CD14-positive monocyte (primary cell): Measurements from ENCODE around the gene PRIMPOL. TPM values are rescaled to one million over a fixed set of nuclear protein-coding genes. Genes with fewer than 3 reads are reported as not detected.
"Not testable (repeated sequence)": the region's sequence is repeated elsewhere in the genome, so short reads cannot be mapped to it uniquely, and the experiment has no call there.

Experiments
- DNase-seq, 3 donors: peaks; one replicate each; pipeline ENCODE4 v3.0.0-alpha.2; 2011 to 2022
- H2AFZ ChIP-seq: 2 replicates; pipeline ENCODE4 v1.6.0; 2012; ENCODE audit warnings: mild to moderate bottlenecking, low read depth, low read length, inconsistent platforms; ENCODE audit not compliant: insufficient read depth, poor library complexity, severe bottlenecking
- H3K27ac ChIP-seq, 2 donors: 1 replicate in 1 of 2; 2 replicates in 1 of 2; pipeline ENCODE4 v1.5.1; 2012 to 2013; ENCODE audit warnings: low read length in 2 of 2, control low read depth in 1 of 2, inconsistent platforms in 1 of 2, low read depth in 1 of 2, mild to moderate bottlenecking in 1 of 2
- H3K27me3 ChIP-seq, 2 donors: one replicate each; pipeline versions ENCODE4 v1.6.0 to v1.6.1; 2011 to 2013; ENCODE audit warnings: low read length in 2 of 2; ENCODE audit not compliant: control insufficient read depth in 2 of 2, insufficient read depth in 2 of 2
- H3K36me3 ChIP-seq, 2 donors: replicated peaks in 1 of 2; 1 replicate in 1 of 2; 2 replicates in 1 of 2; pipeline versions ENCODE4 v1.5.1 to v1.6.1; 2012 to 2013; ENCODE audit warnings: low read length in 2 of 2, control low read depth in 1 of 2, inconsistent platforms in 1 of 2, mild to moderate bottlenecking in 1 of 2; ENCODE audit not compliant: insufficient read depth in 2 of 2, control insufficient read depth in 1 of 2
- H3K4me1 ChIP-seq, 2 donors: 1 replicate in 1 of 2; 2 replicates in 1 of 2; pipeline versions ENCODE4 v1.5.1 to v1.6.1; 2012 to 2013; ENCODE audit warnings: low read length in 2 of 2, control low read depth in 1 of 2, inconsistent platforms in 1 of 2, mild to moderate bottlenecking in 1 of 2, moderate library complexity in 1 of 2; ENCODE audit not compliant: insufficient read depth in 2 of 2, control insufficient read depth in 1 of 2
- H3K4me2 ChIP-seq: replicated peaks from 2 replicates; pipeline ENCODE3; 2012; ENCODE audit warnings: low read length, moderate library complexity, mild to moderate bottlenecking; ENCODE audit not compliant: poor library complexity, severe bottlenecking; ENCODE audit errors: extremely low read depth
- H3K4me3 ChIP-seq, 3 experiments: fragments of 200-600 bp in 1 of 3; sonication (generic) in 1 of 3; replicated peaks in 1 of 3; 1 replicate in 2 of 3; 2 replicates in 1 of 3; pipeline ENCODE4 v1.5.1; 2011 to 2013; ENCODE audit warnings: low read length in 3 of 3, mild to moderate bottlenecking in 3 of 3, control low read depth in 2 of 3, low read depth in 2 of 3, inconsistent platforms in 1 of 3, moderate library complexity in 1 of 3
- H3K79me2 ChIP-seq: 2 replicates; pipeline ENCODE4 v1.6.0; 2012; ENCODE audit warnings: mild to moderate bottlenecking, control low read depth, inconsistent platforms, low read length, moderate library complexity; ENCODE audit not compliant: insufficient read depth
- H3K9ac ChIP-seq: 2 replicates; pipeline ENCODE4 v1.6.0; 2017; ENCODE audit warnings: low read length, mild to moderate bottlenecking; ENCODE audit not compliant: insufficient read depth, poor library complexity, severe bottlenecking
- H3K9me3 ChIP-seq, 2 donors: replicated peaks in 1 of 2; 1 replicate in 1 of 2; 2 replicates in 1 of 2; pipeline versions ENCODE4 v1.5.1 to v1.6.1; 2012 to 2013; ENCODE audit warnings: low read length in 2 of 2, control low read depth in 1 of 2; ENCODE audit not compliant: control insufficient read depth in 1 of 2, insufficient read depth in 1 of 2
- H4K20me1 ChIP-seq: 2 replicates; pipeline ENCODE4 v1.6.0; 2012; ENCODE audit warnings: mild to moderate bottlenecking, low read length, control low read depth, moderate library complexity; ENCODE audit not compliant: insufficient read depth
- H3K27ac Mint-ChIP-seq, 7 donors: one replicate each; pipeline ENCODE4 v1.8.0; 2020; ENCODE audit warnings: mild to moderate bottlenecking in 7 of 7, mixed read lengths in 7 of 7, moderate library complexity in 6 of 7, inconsistent platforms in 2 of 7
- H3K27me3 Mint-ChIP-seq, 3 donors: one replicate each; pipeline ENCODE4 v1.8.0; 2021 to 2022; ENCODE audit warnings: low read depth in 3 of 3, mild to moderate bottlenecking in 3 of 3, mixed read lengths in 3 of 3, moderate library complexity in 3 of 3, inconsistent platforms in 1 of 3
- H3K36me3 Mint-ChIP-seq, 2 donors: one replicate each; pipeline ENCODE4 v1.8.0; 2020; ENCODE audit warnings: mixed read lengths in 2 of 2, inconsistent platforms in 1 of 2, mild to moderate bottlenecking in 1 of 2
- H3K4me1 Mint-ChIP-seq: one replicate; pipeline ENCODE4 v1.8.0; 2020; ENCODE audit warnings: mild to moderate bottlenecking, mixed read lengths
- H3K4me3 Mint-ChIP-seq, 2 donors: one replicate each; pipeline ENCODE4 v1.8.0; 2020; ENCODE audit warnings: mild to moderate bottlenecking in 2 of 2, mixed read lengths in 2 of 2, moderate library complexity in 1 of 2
- H3K9me3 Mint-ChIP-seq, 7 donors: one replicate each; pipeline ENCODE4 v1.8.0; 2020 to 2022; ENCODE audit warnings: mixed read lengths in 7 of 7, mild to moderate bottlenecking in 6 of 7, moderate library complexity in 6 of 7, inconsistent platforms in 2 of 7
- WGBS: methylation state at CpG from one replicate; pipeline ENCODE4 v1.1.5; 2013; ENCODE audit warnings: missing lambda C conversion rate; ENCODE audit not compliant: insufficient coverage; 5-methylcytosine and 5-hydroxymethylcytosine counted together
- intact Hi-C, 2 donors: fragments of 100-400 bp; cut with micrococcal nuclease; formaldehyde crosslinking; loops; one replicate each; pipeline versions ENCODE4 v1.15.0 to v1.15.1; 2023
- polyA minus RNA-seq: library from RNA; depleted of rRNA, polyadenylated mRNA; stranded (reverse); fragments of >200 nt; gene quantifications from 2 replicates; pipeline ENCODE4 v1.2.3, GENCODE V29; 2012
- polyA plus RNA-seq, 3 donors: library from polyadenylated mRNA; depleted of rRNA in 1 of 3; unstranded in 2 of 3; stranded (reverse) in 1 of 3; fragments of 300-500 nt in 2 of 3; fragments of >200 nt in 1 of 3; fragmentation: Illumina TruSeq in 2 of 3; gene quantifications; 1 replicate in 2 of 3; 2 replicates in 1 of 3; pipeline ENCODE4 v1.2.3, GENCODE V29; 2012 to 2021
- total RNA-seq, 12 experiments: library from RNA in 1 of 12; stranded (reverse) in 1 of 12; fragments of 120-200 nt in 1 of 12; gene quantifications; one replicate each; pipeline ENCODE4 v1.2.4 and lab custom pipeline; 2013 to 2026; ENCODE audit warnings: mixed read lengths in 6 of 12, inconsistent platforms in 1 of 12
- TF ChIP-seq, protein P1 (sequence below): fragments of 200-600 bp; IDR thresholded peaks from one replicate; pipeline ENCODE4 v1.8.0; 2022; ENCODE audit warnings: antibody characterized with exemption, mild to moderate bottlenecking

The PRIMPOL gene
- 15.4 TPM for total RNA-seq (2013)
- polyA plus RNA-seq (10 to 100 TPM in 1 of 3 donors, 1 to 10 TPM in 2; 7.0 to 10.5 (median 10.0) TPM), polyA minus RNA-seq (3.5 and 4.3 TPM in 2 replicates), total RNA-seq (lab: John Stamatoyannopoulos, UW) (2.2 to 11.9 (median 8.2) reads per million in 11 experiments)

DNA sequence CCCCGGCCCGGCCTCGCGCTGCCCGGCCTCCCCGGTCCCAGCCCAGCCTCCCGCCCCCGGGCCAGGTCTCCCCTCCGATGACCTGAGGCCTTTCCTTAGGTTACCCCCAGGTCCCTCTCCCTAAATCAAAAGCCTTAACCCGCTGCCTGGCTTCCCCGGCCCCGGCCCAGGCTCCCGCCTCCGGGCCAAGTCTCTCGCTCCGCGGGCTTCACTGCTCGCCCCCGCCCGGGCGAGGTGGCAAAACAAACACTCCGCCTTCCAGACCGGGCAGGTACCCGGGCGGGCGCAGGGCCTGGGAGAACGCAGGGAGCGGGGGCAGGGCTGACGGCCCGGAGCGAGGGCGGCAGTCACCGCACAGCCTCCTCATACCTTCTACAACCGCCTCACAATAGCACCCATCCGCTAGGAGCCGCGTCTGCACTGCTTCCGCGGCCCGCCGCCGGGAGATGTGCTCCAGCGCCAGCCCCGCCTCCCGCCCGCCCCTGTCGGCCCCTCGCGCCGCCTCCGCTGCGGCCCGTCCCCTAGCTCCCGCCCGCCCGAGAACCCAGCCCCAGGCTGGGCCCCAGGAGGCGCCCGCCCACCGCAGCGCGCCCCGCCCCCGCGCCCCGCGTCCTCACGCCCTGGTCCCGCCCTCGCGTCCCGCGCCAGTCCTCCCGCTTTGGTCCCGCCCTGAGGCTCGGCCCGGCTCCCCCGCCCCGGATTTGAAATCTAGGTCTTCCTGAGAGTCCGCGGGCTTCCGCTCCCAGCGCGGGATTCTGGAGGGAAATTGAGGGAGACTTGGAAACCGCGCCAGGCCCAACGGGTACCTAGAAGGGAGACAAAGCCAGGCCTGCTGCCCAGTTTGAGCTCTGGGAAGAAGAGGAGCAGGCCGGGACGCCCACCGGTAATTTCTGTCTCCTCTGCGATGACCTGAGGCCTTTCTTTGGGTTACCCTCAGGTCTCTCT lies at the start of gene PRIMPOL, which contains the start of gene CASP3:
Gene PRIMPOL (plus strand): TSS at position 713 of the 945 bp plus-strand sequence. CDS start 7,403 bp downstream, outside the sequence.
Gene CASP3 (minus strand): TSS at position 422 of the 945 bp plus-strand sequence. CDS start 10,994 bp downstream, outside the sequence.
- H3K4me1 Mint-ChIP-seq = peaks cover 50% of the 10 kb centered on the region
- H3K4me3 ChIP-seq = peak within 1 kb of the TSS; percentile 89 to 91 (median 89)
- WGBS = under 1% methylated on average over 73 of the region's 90 CpGs
- no peaks in the 10 kb centered on the region for H3K9me3 Mint-ChIP-seq
- no peaks in the 10 kb centered on the region for H3K9me3 ChIP-seq
- H3K27ac Mint-ChIP-seq = peak within 1 kb of the TSS; percentile 89 to 94 (median 91)
- TF ChIP-seq, protein P1, sequence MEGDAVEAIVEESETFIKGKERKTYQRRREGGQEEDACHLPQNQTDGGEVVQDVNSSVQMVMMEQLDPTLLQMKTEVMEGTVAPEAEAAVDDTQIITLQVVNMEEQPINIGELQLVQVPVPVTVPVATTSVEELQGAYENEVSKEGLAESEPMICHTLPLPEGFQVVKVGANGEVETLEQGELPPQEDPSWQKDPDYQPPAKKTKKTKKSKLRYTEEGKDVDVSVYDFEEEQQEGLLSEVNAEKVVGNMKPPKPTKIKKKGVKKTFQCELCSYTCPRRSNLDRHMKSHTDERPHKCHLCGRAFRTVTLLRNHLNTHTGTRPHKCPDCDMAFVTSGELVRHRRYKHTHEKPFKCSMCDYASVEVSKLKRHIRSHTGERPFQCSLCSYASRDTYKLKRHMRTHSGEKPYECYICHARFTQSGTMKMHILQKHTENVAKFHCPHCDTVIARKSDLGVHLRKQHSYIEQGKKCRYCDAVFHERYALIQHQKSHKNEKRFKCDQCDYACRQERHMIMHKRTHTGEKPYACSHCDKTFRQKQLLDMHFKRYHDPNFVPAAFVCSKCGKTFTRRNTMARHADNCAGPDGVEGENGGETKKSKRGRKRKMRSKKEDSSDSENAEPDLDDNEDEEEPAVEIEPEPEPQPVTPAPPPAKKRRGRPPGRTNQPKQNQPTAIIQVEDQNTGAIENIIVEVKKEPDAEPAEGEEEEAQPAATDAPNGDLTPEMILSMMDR = no peak
- H3K4me3 Mint-ChIP-seq = peak within 1 kb of the TSS; percentile 89 to 94
- peak within 1 kb of the TSS; percentile 72 to 88 for H3K27ac ChIP-seq
- peak; percentile 91 for DNase-seq
- H3K79me2 ChIP-seq = peaks cover 68% of the 10 kb centered on the region
- peak within 1 kb of the TSS; percentile 99 for H2AFZ ChIP-seq
- no peaks in the 10 kb centered on the region for H3K27me3 ChIP-seq
- H4K20me1 ChIP-seq = peaks cover 29% of the 10 kb centered on the region
- peaks cover 7 to 27% of the 10 kb centered on the region in 2 donors for H3K36me3 ChIP-seq
- intact Hi-C loops = loop anchor here (5.0 to 10.0 kb wide), 2 partner anchors 83 to 384 kb away; partner anchors contain the start of gene CENPU (in 2 of the 2)
- peaks cover 0 to 1% (median 0%) of the 10 kb centered on the region in 3 donors for H3K27me3 Mint-ChIP-seq
- H3K4me2 ChIP-seq = peak within 1 kb of the TSS; percentile 98
- peak within 1 kb of the TSS; percentile 94 for H3K9ac ChIP-seq
- peaks cover 21 to 41% of the 10 kb centered on the region in 2 donors for H3K4me1 ChIP-seq
- H3K36me3 Mint-ChIP-seq = peaks cover 18 to 21% of the 10 kb centered on the region in 2 donors

- H3K27me3 ChIP-seq, H3K79me2 ChIP-seq, H3K27ac Mint-ChIP-seq, H3K9ac ChIP-seq, H4K20me1 ChIP-seq, H3K9me3 ChIP-seq, H3K36me3 ChIP-seq, H3K4me3 Mint-ChIP-seq, H3K27me3 Mint-ChIP-seq, H3K4me2 ChIP-seq, H3K4me1 ChIP-seq, H3K4me3 ChIP-seq, H2AFZ ChIP-seq, H3K4me1 Mint-ChIP-seq, intact Hi-C loops, H3K27ac ChIP-seq, H3K36me3 Mint-ChIP-seq, DNase-seq: not testable (repeated sequence)
- 83% methylated on average over 4 of the region's 8 CpGs for WGBS
- H3K9me3 Mint-ChIP-seq = peaks cover 17 to 32% (median 25%) of the 10 kb centered on the region in 7 donors
Measured at GRCh38 chr4:184600982-184601381, 48.6 kb upstream of the PRIMPOL start.

- H3K36me3 Mint-ChIP-seq, H3K4me1 Mint-ChIP-seq, DNase-seq, H3K9me3 ChIP-seq, H3K27ac ChIP-seq, H3K4me3 Mint-ChIP-seq, intact Hi-C loops, H3K9ac ChIP-seq, H3K4me3 ChIP-seq, H3K79me2 ChIP-seq, H3K27me3 Mint-ChIP-seq, H2AFZ ChIP-seq, H4K20me1 ChIP-seq, H3K27ac Mint-ChIP-seq, H3K4me1 ChIP-seq, H3K36me3 ChIP-seq, H3K4me2 ChIP-seq, H3K27me3 ChIP-seq: not testable (repeated sequence)
- peaks cover 17 to 39% (median 27%) of the 10 kb centered on the region in 7 donors for H3K9me3 Mint-ChIP-seq
- WGBS = no CpG with 5 or more reads among the region's 1 CpG
Measured at GRCh38 chr4:184602857-184603256, 46.7 kb upstream of the PRIMPOL start.
